Calu3 (cell line): Measurements from ENCODE around the gene DOC2B. TPM values are rescaled to one million over a fixed set of nuclear protein-coding genes. Genes with fewer than 3 reads are reported as not detected.
"Not testable (repeated sequence)": the region's sequence is repeated elsewhere in the genome, so short reads cannot be mapped to it uniquely, and the experiment has no call there.

Experiments used
- BruUV-seq: library from RNA; stranded (reverse); fragments of 400-500 nt; replicated peaks from 2 replicates; lab custom pipeline; 2021; lab: Mats Ljungman, UMichigan
- CTCF ChIA-PET: fragments of 300-600 bp; sonication (Branson Sonifier 250); formaldehyde crosslinking; loops from one replicate; lab custom pipeline; 2022; ENCODE audit warnings: antibody characterized with exemption; lab: Charles Lee
- DNase-seq: peaks from one replicate; pipeline ENCODE4 v3.0.0; 2022
- H3K27ac Mint-ChIP-seq: one replicate; pipeline ENCODE4 v1.8.0; 2022; ENCODE audit warnings: mixed read lengths; ENCODE audit not compliant: unreplicated experiment
- H3K27me3 Mint-ChIP-seq: one replicate; pipeline ENCODE4 v1.8.0; 2022; ENCODE audit warnings: mixed read lengths; ENCODE audit not compliant: unreplicated experiment
- H3K36me3 Mint-ChIP-seq: one replicate; pipeline ENCODE4 v1.8.0; 2022; ENCODE audit warnings: mild to moderate bottlenecking, moderate library complexity, mixed read lengths; ENCODE audit not compliant: insufficient read depth, unreplicated experiment
- H3K4me1 Mint-ChIP-seq: one replicate; pipeline ENCODE4 v1.8.0; 2022; ENCODE audit warnings: mild to moderate bottlenecking, low read depth, mixed read lengths; ENCODE audit not compliant: unreplicated experiment
- H3K4me3 Mint-ChIP-seq: one replicate; pipeline ENCODE4 v1.8.0; 2022; ENCODE audit warnings: mild to moderate bottlenecking, low read depth, moderate library complexity, mixed read lengths; ENCODE audit not compliant: unreplicated experiment
- H3K9me3 Mint-ChIP-seq: one replicate; pipeline ENCODE4 v1.8.0; 2022; ENCODE audit warnings: low read depth, mixed read lengths; ENCODE audit not compliant: unreplicated experiment
- CTCF ChIP-seq: fragments of 200-600 bp; IDR thresholded peaks from one replicate; pipeline ENCODE4 v1.8.0; 2022; ENCODE audit warnings: antibody characterized with exemption; ENCODE audit not compliant: unreplicated experiment
- intact Hi-C: fragments of 100-400 bp; cut with micrococcal nuclease; formaldehyde crosslinking; loops from one replicate; pipeline ENCODE4 v1.10.0; 2022; ENCODE audit not compliant: unreplicated experiment
- total RNA-seq: library from RNA; stranded (reverse); gene quantifications from 2 replicates; pipeline ENCODE4 v1.2.3, GENCODE V29; 2022

Gene DOC2B
- total RNA-seq, 1 experiment from 2014 or later: 0.24 TPM

- H3K27me3 Mint-ChIP-seq: peaks cover 13% of the 10 kb centered on the region
- DNase-seq: peak; percentile 81
- intact Hi-C loops, H3K36me3 Mint-ChIP-seq, H3K9me3 Mint-ChIP-seq, CTCF ChIA-PET, H3K4me1 Mint-ChIP-seq, H3K4me3 Mint-ChIP-seq, H3K27ac Mint-ChIP-seq, BruUV-seq: not testable (repeated sequence)
- peak; percentile 44 for TF ChIP-seq CTCF
Observed at GRCh38 chr17:136531-136930, 44.9 kb downstream of the DOC2B start.

GRCh38 chr17:135895-136294 lies 45.6 kb downstream of the DOC2B start:
- H3K9me3 Mint-ChIP-seq, DNase-seq, H3K27ac Mint-ChIP-seq, intact Hi-C loops, H3K4me1 Mint-ChIP-seq, H3K4me3 Mint-ChIP-seq, BruUV-seq, CTCF ChIA-PET, H3K36me3 Mint-ChIP-seq: not testable (repeated sequence)
- peaks cover 13% of the 10 kb centered on the region for H3K27me3 Mint-ChIP-seq

GRCh38 chr17:135022-135421 lies 46.4 kb downstream of the DOC2B start:
- intact Hi-C loops, DNase-seq, H3K9me3 Mint-ChIP-seq, H3K27ac Mint-ChIP-seq, H3K36me3 Mint-ChIP-seq, BruUV-seq, H3K4me1 Mint-ChIP-seq, H3K4me3 Mint-ChIP-seq, CTCF ChIA-PET: not testable (repeated sequence)
- peaks cover 13% of the 10 kb centered on the region for H3K27me3 Mint-ChIP-seq

- CTCF ChIA-PET, H3K27ac Mint-ChIP-seq, H3K36me3 Mint-ChIP-seq, DNase-seq, H3K4me3 Mint-ChIP-seq, H3K4me1 Mint-ChIP-seq, H3K27me3 Mint-ChIP-seq, intact Hi-C loops, H3K9me3 Mint-ChIP-seq, BruUV-seq: not testable (repeated sequence)
Observed at GRCh38 chr17:134332-134785, 47.1 kb downstream of the DOC2B start.

- H3K4me1 Mint-ChIP-seq, DNase-seq, H3K27ac Mint-ChIP-seq, H3K36me3 Mint-ChIP-seq, CTCF ChIA-PET, intact Hi-C loops, H3K9me3 Mint-ChIP-seq, H3K27me3 Mint-ChIP-seq, BruUV-seq, H3K4me3 Mint-ChIP-seq: not testable (repeated sequence)
Observed at GRCh38 chr17:133932-134331, 47.5 kb downstream of the DOC2B start.

GRCh38 chr17:118339-118917 lies 63.0 kb downstream of the DOC2B start:
- H3K27me3 Mint-ChIP-seq, H3K36me3 Mint-ChIP-seq, intact Hi-C loops, H3K9me3 Mint-ChIP-seq, H3K27ac Mint-ChIP-seq, DNase-seq, CTCF ChIA-PET, BruUV-seq, H3K4me1 Mint-ChIP-seq, H3K4me3 Mint-ChIP-seq: not testable (repeated sequence)

- H3K4me3 Mint-ChIP-seq, H3K9me3 Mint-ChIP-seq, DNase-seq, BruUV-seq, H3K36me3 Mint-ChIP-seq, H3K4me1 Mint-ChIP-seq, H3K27me3 Mint-ChIP-seq, CTCF ChIA-PET, intact Hi-C loops, H3K27ac Mint-ChIP-seq: not testable (repeated sequence)
Observed at GRCh38 chr17:113111-113510, 68.3 kb downstream of the DOC2B start.

Other genes with a start within 250 kb of the DOC2B start
- not detected in 2 replicates for gene SCGB1C2, start 44.1 kb downstream of the DOC2B start, total RNA-seq
- 14.1 and 17.9 TPM in 2 replicates for gene RPH3AL, start 171.2 kb upstream of the DOC2B start, total RNA-seq